Measurements from ENCODE around the gene CCSER1.
"Not testable (repeated sequence)": the region's sequence is repeated elsewhere in the genome, so short reads cannot be mapped to it uniquely, and the experiment has no call there.

The CCSER1 gene

GRCh38 chr4:91369116-91369515 is 1241.9 kb downstream of the CCSER1 start:
- no peaks in the 10 kb centered on the region for H3K9me3 ChIP-seq (ENCODE audit: insufficient read depth, low read length)
- no peaks in the 10 kb centered on the region for H3K36me3 ChIP-seq (ENCODE audit: low read length)
- no peaks in the 10 kb centered on the region for H3F3A ChIP-seq (ENCODE audit: insufficient read depth)
- H3K79me2 ChIP-seq (ENCODE audit: insufficient read depth, low read length) = no peaks in the 10 kb centered on the region
- H3K27me3 ChIP-seq (ENCODE audit: low read length) = no peaks in the 10 kb centered on the region
- no peak overlapping the region for H3K27ac ChIP-seq (ENCODE audit: low read depth, low read length)
- no peak overlapping the region for H3K4me3 ChIP-seq (ENCODE audit: insufficient read depth, low read length, poor library complexity, severe bottlenecking)
- no peak overlapping the region for H3K9ac ChIP-seq (ENCODE audit: low read length)
- no peaks in the 10 kb centered on the region for H3K9me2 ChIP-seq (replicated peaks; ENCODE audit: insufficient read depth, low read length)
- TF ChIP-seq CTCF (IDR thresholded peaks at IDR 0.05; ENCODE audit: insufficient read depth, low read length, poor library complexity, severe bottlenecking) = no peak
- no peak for TF ChIP-seq EZH2phosphoT487 (conservative IDR thresholded peaks at IDR 0.05; ENCODE audit: low read length)
- H4K20me1 ChIP-seq (ENCODE audit: low read depth, low read length) = no peaks in the 10 kb centered on the region
- no peak overlapping the region for H2AFZ ChIP-seq (ENCODE audit: low read depth, low read length, severe bottlenecking)
- H3K4me2 ChIP-seq (ENCODE audit: low read depth, low read length, poor library complexity, severe bottlenecking) = no peak overlapping the region

GRCh38 chr4:91373546-91373945 is 1246.4 kb downstream of the CCSER1 start:
- Histone ChIP-seq H3K9ac (ENCODE audit: low read length) (no peak overlapping the region), H3K9me2 (replicated peaks; ENCODE audit: insufficient read depth, low read length) (no peaks in the 10 kb centered on the region), H3K4me2 (ENCODE audit: low read depth, low read length, poor library complexity, severe bottlenecking) (no peak overlapping the region), H4K20me1 (ENCODE audit: low read depth, low read length) (no peaks in the 10 kb centered on the region), H3F3A (ENCODE audit: insufficient read depth) (no peaks in the 10 kb centered on the region), H3K27ac (ENCODE audit: low read depth, low read length) (no peak overlapping the region), H3K36me3 (ENCODE audit: low read length) (no peaks in the 10 kb centered on the region), H3K9me3 (ENCODE audit: insufficient read depth, low read length) (no peaks in the 10 kb centered on the region), H3K4me3 (ENCODE audit: insufficient read depth, low read length, poor library complexity, severe bottlenecking) (no peak overlapping the region), H3K79me2 (ENCODE audit: insufficient read depth, low read length) (no peaks in the 10 kb centered on the region), H2AFZ (ENCODE audit: low read depth, low read length, severe bottlenecking) (no peak overlapping the region), H3K27me3 (ENCODE audit: low read length) (no peaks in the 10 kb centered on the region)
- TF ChIP-seq EZH2phosphoT487 (conservative IDR thresholded peaks at IDR 0.05; ENCODE audit: low read length) = no peak
- TF ChIP-seq CTCF (IDR thresholded peaks at IDR 0.05; ENCODE audit: insufficient read depth, low read length, poor library complexity, severe bottlenecking) = no peak

- not testable (repeated sequence) for H3K9me3 ChIP-seq (ENCODE audit: insufficient read depth, low read length); H3K79me2 ChIP-seq (ENCODE audit: insufficient read depth, low read length); H3K36me3 ChIP-seq (ENCODE audit: low read length); H3F3A ChIP-seq (ENCODE audit: insufficient read depth); H4K20me1 ChIP-seq (ENCODE audit: low read depth, low read length); H3K27me3 ChIP-seq (ENCODE audit: low read length); H3K4me2 ChIP-seq (ENCODE audit: low read depth, low read length, poor library complexity, severe bottlenecking); H3K4me3 ChIP-seq (ENCODE audit: insufficient read depth, low read length, poor library complexity, severe bottlenecking); H3K27ac ChIP-seq (ENCODE audit: low read depth, low read length); H3K9ac ChIP-seq (ENCODE audit: low read length); H3K9me2 ChIP-seq (replicated peaks; ENCODE audit: insufficient read depth, low read length); H2AFZ ChIP-seq (ENCODE audit: low read depth, low read length, severe bottlenecking)
These were observed 1278.2 kb downstream of the CCSER1 start for GRCh38 chr4:91405431-91405830.

- H3K27ac ChIP-seq (ENCODE audit: low read depth, low read length) = no peak overlapping the region
- no peaks in the 10 kb centered on the region for H3K27me3 ChIP-seq (ENCODE audit: low read length)
- H2AFZ ChIP-seq (ENCODE audit: low read depth, low read length, severe bottlenecking) = no peak overlapping the region
- H3K9me3 ChIP-seq (ENCODE audit: insufficient read depth, low read length) = no peaks in the 10 kb centered on the region
- no peaks in the 10 kb centered on the region for H3K79me2 ChIP-seq (ENCODE audit: insufficient read depth, low read length)
- TF ChIP-seq CTCF (IDR thresholded peaks at IDR 0.05; ENCODE audit: insufficient read depth, low read length, poor library complexity, severe bottlenecking) (no peak), EZH2phosphoT487 (conservative IDR thresholded peaks at IDR 0.05; ENCODE audit: low read length) (no peak)
- H3K4me2 ChIP-seq (ENCODE audit: low read depth, low read length, poor library complexity, severe bottlenecking) = no peak overlapping the region
- H3K9me2 ChIP-seq (replicated peaks; ENCODE audit: insufficient read depth, low read length) = no peaks in the 10 kb centered on the region
- H4K20me1 ChIP-seq (ENCODE audit: low read depth, low read length) = no peaks in the 10 kb centered on the region
- no peak overlapping the region for H3K9ac ChIP-seq (ENCODE audit: low read length)
- H3K36me3 ChIP-seq (ENCODE audit: low read length) = no peaks in the 10 kb centered on the region
- H3K4me3 ChIP-seq (ENCODE audit: insufficient read depth, low read length, poor library complexity, severe bottlenecking) = no peak overlapping the region
- H3F3A ChIP-seq (ENCODE audit: insufficient read depth) = no peaks in the 10 kb centered on the region
These were observed 1294.8 kb downstream of the CCSER1 start for GRCh38 chr4:91422011-91422410.

All from SU-DHL-6 (cell line).